ENCODE data around the gene AURKA. TPM values are rescaled to one million over a fixed set of nuclear protein-coding genes. Genes with fewer than 3 reads are reported as not detected.
A peak's percentile ranks its signal among the peaks of the same experiment; 100 is the strongest.

AURKA gene
- total RNA-seq, 1 donor from 2014 or later: 11.7 TPM

- DNase-seq (ENCODE audit: extremely low spot score, unreplicated experiment): no peak
- TF ChIP-seq, protein P1, sequence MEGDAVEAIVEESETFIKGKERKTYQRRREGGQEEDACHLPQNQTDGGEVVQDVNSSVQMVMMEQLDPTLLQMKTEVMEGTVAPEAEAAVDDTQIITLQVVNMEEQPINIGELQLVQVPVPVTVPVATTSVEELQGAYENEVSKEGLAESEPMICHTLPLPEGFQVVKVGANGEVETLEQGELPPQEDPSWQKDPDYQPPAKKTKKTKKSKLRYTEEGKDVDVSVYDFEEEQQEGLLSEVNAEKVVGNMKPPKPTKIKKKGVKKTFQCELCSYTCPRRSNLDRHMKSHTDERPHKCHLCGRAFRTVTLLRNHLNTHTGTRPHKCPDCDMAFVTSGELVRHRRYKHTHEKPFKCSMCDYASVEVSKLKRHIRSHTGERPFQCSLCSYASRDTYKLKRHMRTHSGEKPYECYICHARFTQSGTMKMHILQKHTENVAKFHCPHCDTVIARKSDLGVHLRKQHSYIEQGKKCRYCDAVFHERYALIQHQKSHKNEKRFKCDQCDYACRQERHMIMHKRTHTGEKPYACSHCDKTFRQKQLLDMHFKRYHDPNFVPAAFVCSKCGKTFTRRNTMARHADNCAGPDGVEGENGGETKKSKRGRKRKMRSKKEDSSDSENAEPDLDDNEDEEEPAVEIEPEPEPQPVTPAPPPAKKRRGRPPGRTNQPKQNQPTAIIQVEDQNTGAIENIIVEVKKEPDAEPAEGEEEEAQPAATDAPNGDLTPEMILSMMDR (IDR thresholded peaks at IDR 0.05): no peak
These were observed 18.1 kb downstream of the AURKA start for GRCh38 chr20:56373942-56374341.

GRCh38 chr20:56372850-56373249, 19.2 kb downstream of the AURKA start:
- Mint-ChIP-seq H3K9me3 (ENCODE audit: unreplicated experiment) (no peaks in the 10 kb centered on the region), H3K27ac (ENCODE audit: unreplicated experiment) (peak overlapping the region; percentile 37), H3K27me3 (ENCODE audit: unreplicated experiment) (no peaks in the 10 kb centered on the region), H3K4me1 (ENCODE audit: unreplicated experiment) (peaks cover 23% of the 10 kb centered on the region), H3K4me3 (ENCODE audit: unreplicated experiment) (no peak overlapping the region), H3K36me3 (ENCODE audit: unreplicated experiment) (peaks cover 12% of the 10 kb centered on the region)
- TF ChIP-seq, protein P1 (IDR thresholded peaks at IDR 0.05): no peak
- peak; percentile 13 for DNase-seq (ENCODE audit: extremely low spot score, unreplicated experiment)

More at GRCh38 chr20:56373942-56374341, 18.1 kb downstream of the AURKA start:
- Mint-ChIP-seq H3K4me1 (ENCODE audit: unreplicated experiment) (peaks cover 18% of the 10 kb centered on the region), H3K4me3 (ENCODE audit: unreplicated experiment) (no peak overlapping the region), H3K27ac (ENCODE audit: unreplicated experiment) (peak overlapping the region; percentile 50), H3K9me3 (ENCODE audit: unreplicated experiment) (no peaks in the 10 kb centered on the region), H3K27me3 (ENCODE audit: unreplicated experiment) (no peaks in the 10 kb centered on the region), H3K36me3 (ENCODE audit: unreplicated experiment) (peaks cover 6% of the 10 kb centered on the region)

- H3K9me3 Mint-ChIP-seq (ENCODE audit: unreplicated experiment): no peaks in the 10 kb centered on the region
- no peak overlapping the region for H3K27ac Mint-ChIP-seq (ENCODE audit: unreplicated experiment)
- H3K4me1 Mint-ChIP-seq (ENCODE audit: unreplicated experiment): peaks cover 23% of the 10 kb centered on the region
- TF ChIP-seq, protein P1 (IDR thresholded peaks at IDR 0.05): no peak
- H3K36me3 Mint-ChIP-seq (ENCODE audit: unreplicated experiment): peaks cover 18% of the 10 kb centered on the region
- peak; percentile 36 for DNase-seq (ENCODE audit: extremely low spot score, unreplicated experiment)
- H3K4me3 Mint-ChIP-seq (ENCODE audit: unreplicated experiment): no peak overlapping the region
- H3K27me3 Mint-ChIP-seq (ENCODE audit: unreplicated experiment): no peaks in the 10 kb centered on the region
These were observed 20.0 kb downstream of the AURKA start for GRCh38 chr20:56371977-56372376.

- H3K9me3 Mint-ChIP-seq (ENCODE audit: unreplicated experiment): no peaks in the 10 kb centered on the region
- DNase-seq (ENCODE audit: extremely low spot score, unreplicated experiment): no peak
- TF ChIP-seq, protein P1 (IDR thresholded peaks at IDR 0.05): no peak
- no peak overlapping the region for H3K4me3 Mint-ChIP-seq (ENCODE audit: unreplicated experiment)
- peaks cover 36% of the 10 kb centered on the region for H3K36me3 Mint-ChIP-seq (ENCODE audit: unreplicated experiment)
- peaks cover 7% of the 10 kb centered on the region for H3K4me1 Mint-ChIP-seq (ENCODE audit: unreplicated experiment)
- no peaks in the 10 kb centered on the region for H3K27me3 Mint-ChIP-seq (ENCODE audit: unreplicated experiment)
- no peak overlapping the region for H3K27ac Mint-ChIP-seq (ENCODE audit: unreplicated experiment)
These were observed 22.8 kb downstream of the AURKA start for GRCh38 chr20:56369179-56369578.

GRCh38 chr20:56368351-56369134, 23.5 kb downstream of the AURKA start:
- TF ChIP-seq, protein P1 (IDR thresholded peaks at IDR 0.05): no peak
- peaks cover 4% of the 10 kb centered on the region for H3K4me1 Mint-ChIP-seq (ENCODE audit: unreplicated experiment)
- DNase-seq (ENCODE audit: extremely low spot score, unreplicated experiment): no peak
- peaks cover 36% of the 10 kb centered on the region for H3K36me3 Mint-ChIP-seq (ENCODE audit: unreplicated experiment)
- no peaks in the 10 kb centered on the region for H3K27me3 Mint-ChIP-seq (ENCODE audit: unreplicated experiment)
- H3K9me3 Mint-ChIP-seq (ENCODE audit: unreplicated experiment): no peaks in the 10 kb centered on the region
- peak overlapping the region; percentile 17 for H3K27ac Mint-ChIP-seq (ENCODE audit: unreplicated experiment)
- H3K4me3 Mint-ChIP-seq (ENCODE audit: unreplicated experiment): no peak overlapping the region
